Vagina (tissue), 2 donors: ENCODE measurements around the gene TMEM54.

Experiments used
- CTCF ChIP-seq, 3 experiments: fragments of 450-650 bp in 2 of 3; fragments of 200-600 bp in 1 of 3; sonication (generic) in 1 of 3; IDR thresholded peaks; one replicate each; pipeline ENCODE4 v1.5.1; 2017 to 2019; ENCODE audit warnings: antibody characterized with exemption in 3 of 3, mild to moderate bottlenecking in 2 of 3, moderate library complexity in 2 of 3
- POLR2A ChIP-seq, 2 donors: fragments of 450-650 bp; IDR thresholded peaks; one replicate each; pipeline ENCODE4 v1.6.1; 2017; ENCODE audit warnings: antibody characterized with exemption in 2 of 2, mild to moderate bottlenecking in 2 of 2, moderate library complexity in 2 of 2
- POLR2AphosphoS5 ChIP-seq, 2 donors: sonication (generic); formaldehyde crosslinking; IDR thresholded peaks; one replicate each; pipeline ENCODE4 v1.9.0; 2017; ENCODE audit warnings: antibody characterized with exemption in 2 of 2, mild to moderate bottlenecking in 2 of 2, low read depth in 1 of 2; ENCODE audit not compliant: insufficient read depth in 1 of 2

- no peak for TF ChIP-seq CTCF (IDR thresholded peaks at IDR 0.05)
- TF ChIP-seq POLR2A (IDR thresholded peaks at IDR 0.05) = no peak
- no peak for TF ChIP-seq POLR2AphosphoS5 (IDR thresholded peaks at IDR 0.05; ENCODE audit: insufficient read depth in 1 of 2, low read depth in 1 of 2)
Measured at GRCh38 chr1:32919811-32920733, 18.9 kb upstream of the TMEM54 start.
